ENCODE measurements around the gene THOC6.

THOC6 gene

GRCh38 chr16:3056336-3057180 is 32.7 kb downstream of the THOC6 start:
- POLR2A ChIA-PET = interaction anchor here (0.6 to 1.8 kb wide), 2 partner anchors 73 to 115 kb away, joined by 3 to 4 read pairs; no protein-coding TSS in a partner anchor
- no peak for DNase-seq (ENCODE audit: extremely low spot score)
- no peak for TF ChIP-seq PKNOX1 (IDR thresholded peaks at IDR 0.05)
- TF ChIP-seq CTBP1 (IDR thresholded peaks at IDR 0.05; ENCODE audit: borderline replicate concordance) = no peak
- no peak for TF ChIP-seq HDGF (IDR thresholded peaks at IDR 0.05; ENCODE audit: borderline replicate concordance)
- no peak for TF ChIP-seq FOXK2 (IDR thresholded peaks at IDR 0.05)
- TF ChIP-seq SUZ12 (IDR thresholded peaks at IDR 0.05) = no peak
- TF ChIP-seq FOXM1 (IDR thresholded peaks at IDR 0.05; ENCODE audit: borderline replicate concordance) = no peak
- no peak for TF ChIP-seq ELF4 (IDR thresholded peaks at IDR 0.05)
- no peak for TF ChIP-seq ARNT (IDR thresholded peaks at IDR 0.05)
- TF ChIP-seq SP1 (IDR thresholded peaks at IDR 0.05) = no peak
- no peak for TF ChIP-seq ZNF384 (IDR thresholded peaks at IDR 0.05)
- TF ChIP-seq L3MBTL2 (conservative IDR thresholded peaks at IDR 0.05) = no peak
- no peak for TF ChIP-seq NFRKB (IDR thresholded peaks at IDR 0.05)
- no peak for TF ChIP-seq LEF1 (IDR thresholded peaks at IDR 0.05; ENCODE audit: borderline replicate concordance)
- TF ChIP-seq FOXA1 (IDR thresholded peaks at IDR 0.05) = no peak
- no peak for TF ChIP-seq TARDBP (IDR thresholded peaks at IDR 0.05)
- TF ChIP-seq BHLHE40 (IDR thresholded peaks at IDR 0.05; ENCODE audit: borderline replicate concordance) = no peak

DNA sequence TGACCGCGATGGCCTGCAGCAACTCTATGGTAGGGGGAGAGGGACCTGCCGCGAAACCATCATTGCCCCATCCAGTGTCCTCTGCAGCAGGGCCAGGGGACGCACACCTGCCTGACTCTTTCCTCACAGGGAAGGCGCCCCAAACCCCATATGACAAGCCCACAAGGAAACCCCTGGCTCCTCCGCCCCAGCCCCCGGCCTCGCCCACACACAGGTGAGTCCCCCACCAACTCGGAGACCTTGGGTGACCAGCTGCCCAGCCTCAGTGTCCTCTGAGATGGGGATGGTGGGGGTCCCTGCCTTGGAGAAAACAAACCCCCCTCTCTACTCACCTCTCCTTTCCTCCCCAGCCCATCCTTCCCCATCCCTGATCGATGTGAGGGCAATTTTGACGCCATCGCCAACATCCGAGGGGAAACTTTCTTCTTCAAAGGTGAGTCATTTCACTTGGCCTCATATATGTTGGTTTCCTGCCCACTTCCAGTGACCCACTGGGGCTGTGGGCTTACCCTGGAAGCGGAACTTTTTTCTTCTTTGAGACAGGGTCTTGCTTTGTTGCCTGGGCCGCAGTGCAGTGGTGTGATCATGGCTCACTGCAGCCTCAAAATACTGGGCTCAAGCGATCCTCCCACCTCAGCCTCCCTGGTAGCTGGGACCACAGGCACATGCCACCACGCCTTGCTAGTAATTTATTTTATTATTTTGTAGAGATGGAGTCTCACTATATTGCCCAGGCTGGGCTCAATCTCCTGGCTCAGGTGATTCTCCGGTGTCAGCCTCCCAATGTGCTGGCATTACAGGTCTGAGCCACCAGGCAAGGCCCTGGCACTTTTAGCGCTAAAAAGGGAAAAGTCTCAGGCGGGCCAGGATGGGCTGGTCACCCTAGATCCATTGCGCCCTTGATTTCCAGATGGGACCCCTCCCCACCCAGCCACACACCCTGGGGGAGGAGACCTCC is 33.6 kb downstream of the THOC6 start:
- no peak for DNase-seq (ENCODE audit: extremely low spot score)
- POLR2A ChIA-PET = interaction anchor here (1.0 to 2.6 kb wide), 5 partner anchors 8 to 77 kb away, joined by 3 to 8 read pairs (median 6); partner anchors contain the start of gene ZNF213
- no peak for TF ChIP-seq BHLHE40 (IDR thresholded peaks at IDR 0.05; ENCODE audit: borderline replicate concordance)
- CTCF ChIA-PET = interaction anchor here (1.3 to 2.1 kb wide), 2 partner anchors 26 to 39 kb away, joined by 7 to 14 read pairs; partner anchors contain the start of gene CLDN6

More at GRCh38 chr16:3056336-3057180, 32.7 kb downstream of the THOC6 start:
- CTCF ChIA-PET = interaction anchor here (0.6 kb wide), 1 partner anchor 39 kb away, joined by 4 read pairs; no protein-coding TSS in a partner anchor

DNA sequence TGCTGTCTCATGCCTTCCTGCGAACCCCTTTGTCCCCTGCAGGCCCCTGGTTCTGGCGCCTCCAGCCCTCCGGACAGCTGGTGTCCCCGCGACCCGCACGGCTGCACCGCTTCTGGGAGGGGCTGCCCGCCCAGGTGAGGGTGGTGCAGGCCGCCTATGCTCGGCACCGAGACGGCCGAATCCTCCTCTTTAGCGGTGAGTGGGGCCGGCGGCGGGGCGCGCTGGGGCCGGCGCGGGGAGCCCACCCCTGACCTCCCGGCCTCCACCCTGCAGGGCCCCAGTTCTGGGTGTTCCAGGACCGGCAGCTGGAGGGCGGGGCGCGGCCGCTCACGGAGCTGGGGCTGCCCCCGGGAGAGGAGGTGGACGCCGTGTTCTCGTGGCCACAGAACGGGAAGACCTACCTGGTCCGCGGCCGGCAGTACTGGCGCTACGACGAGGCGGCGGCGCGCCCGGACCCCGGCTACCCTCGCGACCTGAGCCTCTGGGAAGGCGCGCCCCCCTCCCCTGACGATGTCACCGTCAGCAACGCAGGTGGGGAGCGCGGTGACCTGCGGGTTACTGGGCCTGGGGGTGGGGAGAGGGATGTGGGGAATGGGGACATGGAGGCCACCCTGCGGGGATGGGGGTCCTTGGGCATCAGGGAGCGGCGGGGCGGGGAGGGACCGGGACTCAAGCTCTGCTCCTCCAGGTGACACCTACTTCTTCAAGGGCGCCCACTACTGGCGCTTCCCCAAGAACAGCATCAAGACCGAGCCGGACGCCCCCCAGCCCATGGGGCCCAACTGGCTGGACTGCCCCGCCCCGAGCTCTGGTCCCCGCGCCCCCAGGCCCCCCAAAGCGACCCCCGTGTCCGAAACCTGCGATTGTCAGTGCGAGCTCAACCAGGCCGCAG is 34.5 kb downstream of the THOC6 start:
- ChIA-PET POLR2A (interaction anchor here (0.9 to 2.6 kb wide), 14 partner anchors 9 to 85 kb away, joined by 3 to 12 read pairs (median 6); partner anchors contain the start of genes TNFRSF12A, ZNF205 and ZNF213), CTCF (interaction anchor here (0.5 to 2.1 kb wide), 17 partner anchors 10 to 134 kb away, joined by 3 to 14 read pairs (median 5); partner anchors contain the start of genes CLDN6, ZNF205, ZNF213 and ZSCAN10)
- peak; percentile 58 for DNase-seq (ENCODE audit: extremely low spot score)
- TF ChIP-seq FOXK2 (IDR thresholded peaks at IDR 0.05) (no peak), FOXM1 (IDR thresholded peaks at IDR 0.05; ENCODE audit: borderline replicate concordance) (no peak), SP1 (IDR thresholded peaks at IDR 0.05) (no peak), HDGF (IDR thresholded peaks at IDR 0.05; ENCODE audit: borderline replicate concordance) (no peak)

DNA sequence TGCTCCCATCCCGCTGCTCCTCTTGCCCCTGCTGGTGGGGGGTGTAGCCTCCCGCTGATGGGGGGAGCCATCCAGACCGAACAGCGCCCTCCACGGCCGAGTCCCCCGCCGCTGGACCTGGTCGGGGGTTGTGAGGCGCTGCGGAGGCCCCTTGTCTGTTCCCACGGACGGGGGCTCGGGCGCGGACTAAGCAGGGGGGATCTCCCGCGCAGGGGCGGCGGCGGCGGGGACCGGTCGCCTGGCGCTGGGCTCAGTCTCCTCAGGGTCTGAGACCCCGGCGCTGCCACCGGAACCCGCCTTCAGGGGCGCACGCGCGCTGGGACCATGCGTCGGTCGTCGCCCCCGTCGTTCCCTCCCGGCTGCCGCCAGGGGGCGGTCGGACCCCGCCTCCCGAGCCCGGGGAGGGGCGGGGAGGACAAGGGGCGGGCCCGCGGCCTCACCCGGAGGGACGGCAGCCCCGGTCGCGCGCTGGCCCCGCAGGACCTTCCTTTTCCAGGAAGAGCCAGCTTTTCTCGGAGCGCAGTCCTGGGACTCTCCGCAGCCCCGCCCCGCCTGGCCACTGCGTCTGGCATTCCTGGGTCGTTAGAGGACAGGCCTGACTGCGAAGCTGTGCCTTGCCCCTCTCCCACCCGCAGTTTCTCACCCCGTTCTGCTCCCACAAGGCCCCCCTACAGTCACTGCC is 35.3 kb downstream of the THOC6 start:
- TF ChIP-seq FOXM1 (IDR thresholded peaks at IDR 0.05; ENCODE audit: borderline replicate concordance) (no peak), TARDBP (IDR thresholded peaks at IDR 0.05) (no peak), ARNT (IDR thresholded peaks at IDR 0.05) (no peak), ZNF384 (IDR thresholded peaks at IDR 0.05) (no peak), NFRKB (IDR thresholded peaks at IDR 0.05) (no peak), SUZ12 (IDR thresholded peaks at IDR 0.05) (no peak), LEF1 (IDR thresholded peaks at IDR 0.05; ENCODE audit: borderline replicate concordance) (no peak), BHLHE40 (IDR thresholded peaks at IDR 0.05; ENCODE audit: borderline replicate concordance) (no peak), CTBP1 (IDR thresholded peaks at IDR 0.05; ENCODE audit: borderline replicate concordance) (no peak), FOXK2 (IDR thresholded peaks at IDR 0.05) (no peak), L3MBTL2 (conservative IDR thresholded peaks at IDR 0.05) (no peak), PKNOX1 (IDR thresholded peaks at IDR 0.05) (no peak), ELF4 (IDR thresholded peaks at IDR 0.05) (no peak), SP1 (IDR thresholded peaks at IDR 0.05) (no peak), FOXA1 (IDR thresholded peaks at IDR 0.05) (no peak), HDGF (IDR thresholded peaks at IDR 0.05; ENCODE audit: borderline replicate concordance) (no peak)
- peak; percentile 95 for DNase-seq (ENCODE audit: extremely low spot score)
- ChIA-PET CTCF (interaction anchor here (0.6 to 2.1 kb wide), 18 partner anchors 9 to 113 kb away, joined by 3 to 14 read pairs (median 4); partner anchors contain the start of genes ZNF205, ZNF213 and ZSCAN10), POLR2A (interaction anchor here (0.5 to 2.6 kb wide), 18 partner anchors 10 to 91 kb away, joined by 3 to 12 read pairs (median 4); partner anchors contain the start of genes HCFC1R1, THOC6, TNFRSF12A and ZNF205)
